SU-DHL-6 (cell line): Measurements from ENCODE around the gene C22orf42.

Source experiments
- H2AFZ ChIP-seq: fragments of 200-600 bp; sonication (generic); 2 replicates; pipeline ENCODE4 v1.6.1; 2014; ENCODE audit warnings: low read depth, mild to moderate bottlenecking, moderate library complexity, mixed read lengths, antibody characterized with exemption, low read length; ENCODE audit not compliant: severe bottlenecking
- H3F3A ChIP-seq: fragments of 200-600 bp; shearing (Covaris generic); 2 replicates; pipeline ENCODE4 v1.6.0; 2016; ENCODE audit warnings: antibody characterized with exemption, mild to moderate bottlenecking; ENCODE audit not compliant: insufficient read depth
- H3K27ac ChIP-seq: fragments of 200-600 bp; sonication (generic); 2 replicates; pipeline ENCODE4 v1.5.1; 2016; ENCODE audit warnings: low read depth, mild to moderate bottlenecking, low read length, moderate library complexity, mixed read lengths
- H3K27me3 ChIP-seq: fragments of 200-600 bp; sonication (generic), shearing (Covaris generic); 2 replicates; pipeline ENCODE4 v1.6.0; 2014; ENCODE audit warnings: mild to moderate bottlenecking, low read length
- H3K36me3 ChIP-seq: fragments of 200-600 bp; sonication (generic); 2 replicates; pipeline ENCODE4 v1.6.1; 2014; ENCODE audit warnings: mild to moderate bottlenecking, low read length, mixed read lengths
- H3K4me2 ChIP-seq: fragments of 300-600, 200-600 bp; shearing (Covaris generic), sonication (generic); 2 replicates; pipeline ENCODE4 v1.6.0; 2014; ENCODE audit warnings: low read length, low read depth, mild to moderate bottlenecking; ENCODE audit not compliant: poor library complexity, severe bottlenecking
- H3K4me3 ChIP-seq: fragments of 200-600 bp; sonication (generic); 2 replicates; pipeline ENCODE4 v1.5.1; 2014; ENCODE audit warnings: antibody characterized with exemption, low read length, mild to moderate bottlenecking, mixed read lengths; ENCODE audit not compliant: insufficient read depth, poor library complexity, severe bottlenecking
- H3K79me2 ChIP-seq: fragments of 200-600 bp; sonication (generic); 2 replicates; pipeline ENCODE4 v1.6.1; 2014; ENCODE audit warnings: mild to moderate bottlenecking, low read length, moderate library complexity; ENCODE audit not compliant: insufficient read depth
- H3K9ac ChIP-seq: fragments of 200-600 bp; sonication (generic); 2 replicates; pipeline ENCODE4 v1.7.0; 2014; ENCODE audit warnings: mild to moderate bottlenecking, low read length
- H3K9me2 ChIP-seq: fragments of 200-600 bp; sonication (generic); replicated peaks from 2 replicates; pipeline ENCODE4 v1.6.1; 2014; ENCODE audit warnings: low read length; ENCODE audit not compliant: insufficient read depth
- H3K9me3 ChIP-seq: fragments of 200-600 bp; sonication (generic); 2 replicates; pipeline ENCODE4 v1.6.1; 2014; ENCODE audit warnings: low read length, mixed read lengths; ENCODE audit not compliant: insufficient read depth
- H4K20me1 ChIP-seq: fragments of 200-600 bp; sonication (generic); 2 replicates; pipeline ENCODE4 v1.6.1; 2014; ENCODE audit warnings: low read depth, mild to moderate bottlenecking, antibody characterized with exemption, low read length, moderate library complexity, mixed read lengths
- EZH2phosphoT487 ChIP-seq: fragments of 200-600 bp; sonication (generic), shearing (Covaris generic); conservative IDR thresholded peaks from 2 replicates; pipeline ENCODE4 v1.6.1; 2018; ENCODE audit warnings: mild to moderate bottlenecking, antibody characterized with exemption, low read length, moderate library complexity, mixed read lengths
- TF ChIP-seq, protein P1 (sequence below): fragments of 200-600 bp; sonication (generic); IDR thresholded peaks from one replicate; pipeline ENCODE4 v1.5.1; 2017; ENCODE audit warnings: antibody characterized with exemption, mild to moderate bottlenecking, low read length, moderate library complexity; ENCODE audit not compliant: insufficient read depth, poor library complexity, severe bottlenecking

Gene C22orf42

DNA sequence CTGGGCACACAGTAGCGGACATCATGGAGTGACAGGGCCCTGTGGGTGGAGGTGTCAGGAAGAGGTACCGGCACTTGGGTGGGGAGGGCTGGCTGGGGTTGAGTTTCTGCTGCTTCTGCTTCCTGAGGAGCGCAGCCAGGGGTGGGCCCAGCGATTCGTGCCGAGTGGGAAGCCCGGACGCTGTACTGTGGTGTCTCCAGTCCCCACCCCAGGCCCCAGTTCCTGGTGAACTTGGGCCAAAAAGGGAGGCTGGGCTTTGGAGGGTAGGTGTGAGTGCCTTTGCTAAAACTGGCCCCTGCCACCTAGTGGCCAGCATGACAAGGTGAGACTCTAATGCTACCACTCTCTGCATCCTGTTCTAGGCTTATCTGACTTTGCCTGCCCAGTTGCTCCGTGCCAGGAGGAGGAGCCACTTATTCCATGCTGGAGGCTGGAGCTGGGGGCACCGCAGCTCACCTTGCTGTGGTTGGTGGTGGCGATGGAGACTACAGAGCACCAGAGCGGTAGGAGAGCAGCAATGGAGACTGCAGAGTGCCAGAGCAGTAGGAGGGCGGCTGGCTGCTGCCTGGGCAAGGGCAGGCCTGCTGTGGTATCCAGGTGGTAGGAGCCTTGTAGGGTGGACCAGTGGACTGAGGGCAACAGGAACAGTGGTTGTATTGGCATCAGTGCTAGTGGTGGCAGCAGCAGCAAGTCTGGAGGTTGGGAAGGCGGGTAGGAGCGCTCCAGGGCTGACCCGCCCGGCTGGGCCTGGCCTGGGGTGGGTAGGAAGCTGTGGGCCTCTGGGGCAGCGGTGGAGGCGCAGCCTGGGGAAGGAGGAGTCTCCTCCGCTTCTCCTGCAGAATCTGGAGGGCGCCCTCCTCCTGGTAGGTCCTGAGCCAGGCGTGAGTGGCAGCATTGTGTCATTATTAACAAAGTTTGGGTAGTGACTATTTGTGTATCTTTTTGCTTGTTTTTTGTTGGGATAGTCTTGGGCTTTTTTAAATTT lies 48.0 kb upstream of the C22orf42 start:
- Histone ChIP-seq H3K79me2 (no peaks in the 10 kb centered on the region), H3K9me3 (no peaks in the 10 kb centered on the region), H3K4me2 (no peak overlapping the region), H3K9ac (no peak overlapping the region), H3K36me3 (no peaks in the 10 kb centered on the region), H3F3A (no peaks in the 10 kb centered on the region), H4K20me1 (no peaks in the 10 kb centered on the region), H2AFZ (no peak overlapping the region), H3K27me3 (no peaks in the 10 kb centered on the region), H3K4me3 (no peak overlapping the region), H3K27ac (no peak overlapping the region), H3K9me2 (no peaks in the 10 kb centered on the region)
- no peak for TF ChIP-seq EZH2phosphoT487
- TF ChIP-seq, protein P1, sequence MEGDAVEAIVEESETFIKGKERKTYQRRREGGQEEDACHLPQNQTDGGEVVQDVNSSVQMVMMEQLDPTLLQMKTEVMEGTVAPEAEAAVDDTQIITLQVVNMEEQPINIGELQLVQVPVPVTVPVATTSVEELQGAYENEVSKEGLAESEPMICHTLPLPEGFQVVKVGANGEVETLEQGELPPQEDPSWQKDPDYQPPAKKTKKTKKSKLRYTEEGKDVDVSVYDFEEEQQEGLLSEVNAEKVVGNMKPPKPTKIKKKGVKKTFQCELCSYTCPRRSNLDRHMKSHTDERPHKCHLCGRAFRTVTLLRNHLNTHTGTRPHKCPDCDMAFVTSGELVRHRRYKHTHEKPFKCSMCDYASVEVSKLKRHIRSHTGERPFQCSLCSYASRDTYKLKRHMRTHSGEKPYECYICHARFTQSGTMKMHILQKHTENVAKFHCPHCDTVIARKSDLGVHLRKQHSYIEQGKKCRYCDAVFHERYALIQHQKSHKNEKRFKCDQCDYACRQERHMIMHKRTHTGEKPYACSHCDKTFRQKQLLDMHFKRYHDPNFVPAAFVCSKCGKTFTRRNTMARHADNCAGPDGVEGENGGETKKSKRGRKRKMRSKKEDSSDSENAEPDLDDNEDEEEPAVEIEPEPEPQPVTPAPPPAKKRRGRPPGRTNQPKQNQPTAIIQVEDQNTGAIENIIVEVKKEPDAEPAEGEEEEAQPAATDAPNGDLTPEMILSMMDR = no peak

DNA sequence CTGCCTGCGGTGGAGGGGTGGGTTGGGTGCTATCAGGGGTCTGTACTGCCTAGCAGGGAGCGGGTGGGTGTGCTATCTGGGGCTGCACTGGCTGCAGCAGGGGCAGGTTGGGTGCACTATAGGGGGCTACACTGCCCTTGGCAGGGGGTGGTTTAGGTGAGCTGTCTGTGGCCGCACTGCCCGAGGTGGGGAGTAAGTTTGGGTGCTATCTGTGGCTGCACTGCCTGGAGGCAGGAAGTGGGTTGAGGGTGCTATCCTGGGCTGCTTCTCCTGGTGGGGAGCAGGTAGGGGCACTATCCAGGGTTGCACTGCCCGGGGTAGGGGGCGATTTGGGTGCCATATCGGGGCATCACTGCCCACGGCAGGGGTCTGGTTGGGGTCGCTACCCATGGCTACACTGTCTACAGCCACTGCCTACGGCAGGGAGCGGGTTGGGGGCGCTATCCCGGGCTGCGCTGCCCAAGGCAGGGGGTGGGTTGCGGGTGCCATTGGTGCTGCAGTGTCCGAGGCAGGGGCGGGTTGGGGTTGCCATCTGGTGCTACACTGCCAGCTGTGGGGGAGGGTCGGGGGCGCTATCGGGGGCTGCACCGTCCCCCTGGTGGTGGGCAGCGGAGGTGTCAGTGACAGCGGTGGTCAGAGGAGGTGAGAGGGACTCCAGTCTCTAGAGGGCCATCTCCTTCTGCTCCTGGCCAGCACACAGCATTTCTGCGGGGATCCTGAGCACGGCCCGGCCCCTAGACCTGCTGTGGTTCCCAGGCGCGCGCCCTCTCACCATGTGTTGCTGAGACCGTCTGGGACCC lies 47.1 kb upstream of the C22orf42 start:
- H3F3A ChIP-seq = no peaks in the 10 kb centered on the region
- no peak overlapping the region for H3K4me2 ChIP-seq
- H3K9ac ChIP-seq = no peak overlapping the region
- H3K27me3 ChIP-seq = no peaks in the 10 kb centered on the region
- no peaks in the 10 kb centered on the region for H4K20me1 ChIP-seq
- H3K9me3 ChIP-seq = no peaks in the 10 kb centered on the region
- no peak overlapping the region for H3K4me3 ChIP-seq
- no peaks in the 10 kb centered on the region for H3K79me2 ChIP-seq
- no peaks in the 10 kb centered on the region for H3K36me3 ChIP-seq
- H2AFZ ChIP-seq = no peak overlapping the region
- H3K9me2 ChIP-seq = no peaks in the 10 kb centered on the region
- TF ChIP-seq EZH2phosphoT487 = no peak
- TF ChIP-seq, protein P1 = no peak
- H3K27ac ChIP-seq = no peak overlapping the region

DNA sequence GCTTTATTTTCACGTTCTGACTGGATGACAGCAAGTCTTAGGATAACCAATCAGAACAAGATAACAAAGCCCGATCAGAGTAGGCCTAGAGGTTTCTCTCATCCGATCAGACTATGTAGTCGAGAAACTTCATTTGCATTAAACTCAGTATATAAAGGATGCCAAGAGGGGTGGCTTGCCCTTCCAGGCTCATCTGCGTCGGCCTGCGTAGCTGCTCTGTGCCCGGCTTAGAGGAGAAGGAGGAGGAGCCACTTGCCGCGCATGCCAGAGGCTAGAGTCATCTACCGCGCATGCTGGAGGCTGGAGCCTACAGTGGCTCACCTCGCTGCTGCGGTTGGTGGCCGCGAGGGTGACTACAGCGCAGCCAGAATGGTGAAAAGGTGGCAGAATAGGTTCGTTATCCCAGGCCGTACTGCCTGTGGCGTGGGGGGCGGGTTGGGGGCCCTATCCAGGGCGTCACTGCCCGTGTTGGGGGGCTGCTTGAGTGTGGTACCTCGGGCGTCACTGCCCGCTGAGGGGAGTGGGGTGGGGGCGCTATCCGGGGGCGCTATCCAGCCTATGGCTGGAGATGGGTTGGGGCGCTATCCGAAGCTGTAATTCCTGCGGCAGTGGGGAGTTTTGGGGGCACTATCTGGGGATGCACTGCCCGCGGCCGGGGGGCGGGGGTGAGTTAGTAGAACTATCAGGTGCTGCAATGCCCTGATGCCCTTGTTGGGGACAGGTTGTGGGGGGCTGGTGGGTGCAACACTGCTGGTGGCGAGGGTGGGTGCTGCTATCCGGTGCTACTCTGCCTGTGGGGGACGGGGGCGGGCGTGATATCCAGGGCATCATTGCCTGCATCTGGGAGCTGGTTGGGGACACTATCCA lies 46.0 kb upstream of the C22orf42 start, which contains the start of gene RFPL2:
Gene RFPL2, minus strand, starts transcription at position 218 of the 867 bp plus-strand sequence. CDS start 2,622 bp downstream, outside the sequence.
- Histone ChIP-seq H3K27ac (no peak within 1 kb of the TSS), H2AFZ (no peak within 1 kb of the TSS)

More for the DNA sequence above, 46.0 kb upstream of the C22orf42 start, which contains the start of gene RFPL2:
- Histone ChIP-seq H3K9ac (no peak within 1 kb of the TSS), H3K79me2 (no peaks in the 10 kb centered on the region), H4K20me1 (no peaks in the 10 kb centered on the region), H3K9me2 (no peaks in the 10 kb centered on the region), H3K36me3 (no peaks in the 10 kb centered on the region), H3K9me3 (no peaks in the 10 kb centered on the region), H3F3A (no peaks in the 10 kb centered on the region), H3K4me2 (no peak within 1 kb of the TSS), H3K27me3 (no peaks in the 10 kb centered on the region), H3K4me3 (no peak within 1 kb of the TSS)
- TF ChIP-seq, protein P1 = no peak
- no peak for TF ChIP-seq EZH2phosphoT487
